ENCODE results near the gene GSTT2.

DNA sequence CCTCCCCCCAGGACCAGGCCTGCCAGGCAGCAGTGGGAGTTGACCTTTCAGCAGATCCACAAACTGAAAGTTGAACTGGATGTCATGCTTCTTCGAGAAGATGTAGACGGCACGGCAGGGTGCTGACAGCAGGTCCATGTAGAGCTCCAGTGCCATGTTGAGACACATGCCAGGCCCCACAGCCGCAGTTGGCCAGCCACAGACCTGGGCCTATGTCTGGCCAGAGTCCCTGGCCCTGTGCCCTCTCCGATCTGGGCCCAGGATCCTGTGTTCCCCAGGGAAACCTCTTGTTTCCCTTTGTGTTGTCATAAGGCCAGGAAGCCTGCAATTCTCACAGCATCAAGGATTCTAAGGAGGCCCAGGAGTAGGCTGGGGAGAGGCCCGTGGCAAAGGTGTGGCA, 25.3 kb downstream of the GSTT2 start, which contains the start of gene GSTT4:
- TF ChIP-seq, protein P1, sequence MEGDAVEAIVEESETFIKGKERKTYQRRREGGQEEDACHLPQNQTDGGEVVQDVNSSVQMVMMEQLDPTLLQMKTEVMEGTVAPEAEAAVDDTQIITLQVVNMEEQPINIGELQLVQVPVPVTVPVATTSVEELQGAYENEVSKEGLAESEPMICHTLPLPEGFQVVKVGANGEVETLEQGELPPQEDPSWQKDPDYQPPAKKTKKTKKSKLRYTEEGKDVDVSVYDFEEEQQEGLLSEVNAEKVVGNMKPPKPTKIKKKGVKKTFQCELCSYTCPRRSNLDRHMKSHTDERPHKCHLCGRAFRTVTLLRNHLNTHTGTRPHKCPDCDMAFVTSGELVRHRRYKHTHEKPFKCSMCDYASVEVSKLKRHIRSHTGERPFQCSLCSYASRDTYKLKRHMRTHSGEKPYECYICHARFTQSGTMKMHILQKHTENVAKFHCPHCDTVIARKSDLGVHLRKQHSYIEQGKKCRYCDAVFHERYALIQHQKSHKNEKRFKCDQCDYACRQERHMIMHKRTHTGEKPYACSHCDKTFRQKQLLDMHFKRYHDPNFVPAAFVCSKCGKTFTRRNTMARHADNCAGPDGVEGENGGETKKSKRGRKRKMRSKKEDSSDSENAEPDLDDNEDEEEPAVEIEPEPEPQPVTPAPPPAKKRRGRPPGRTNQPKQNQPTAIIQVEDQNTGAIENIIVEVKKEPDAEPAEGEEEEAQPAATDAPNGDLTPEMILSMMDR (IDR thresholded peaks at IDR 0.05; ENCODE audit: low read depth, low read length), result no peak
- no peak for TF ChIP-seq POLR2A (IDR thresholded peaks at IDR 0.05; ENCODE audit: extremely low read depth, insufficient read length)

Measured in NB4 (cell line).